Spleen (tissue), 11 donors: ENCODE measurements around the gene CES4A. TPM values are rescaled to one million over a fixed set of nuclear protein-coding genes. Genes with fewer than 3 reads are reported as not detected.
"Not testable (repeated sequence)": the region's sequence is repeated elsewhere in the genome, so short reads cannot be mapped to it uniquely, and the experiment has no call there.

Experiments used
- DNase-seq: peaks from one replicate; pipeline ENCODE4 v3.0.0-alpha.2; 2020
- H3K27ac ChIP-seq, 8 donors: fragments of 200-600 bp; sonication (generic) in 7 of 8; 1 replicate in 4 of 8; 2 replicates in 4 of 8; pipeline versions ENCODE4 v1.5.0 to v1.8.0; 2016 to 2021; ENCODE audit warnings: inconsistent platforms in 4 of 8, mild to moderate bottlenecking in 4 of 8, moderate library complexity in 1 of 8
- H3K27me3 ChIP-seq, 7 donors: fragments of 200-600 bp; sonication (generic) in 6 of 7; replicated peaks in 1 of 7; 1 replicate in 4 of 7; 2 replicates in 3 of 7; pipeline versions ENCODE4 v1.5.0 to v1.8.0; 2016 to 2021; ENCODE audit warnings: inconsistent platforms in 3 of 7, mild to moderate bottlenecking in 1 of 7
- H3K36me3 ChIP-seq, 6 donors: fragments of 200-600 bp; sonication (generic) in 5 of 6; 1 replicate in 4 of 6; 2 replicates in 2 of 6; pipeline versions ENCODE4 v1.5.0 to v1.8.0; 2016 to 2021; ENCODE audit warnings: inconsistent platforms in 2 of 6
- H3K4me1 ChIP-seq, 6 donors: fragments of 200-600 bp; sonication (generic) in 5 of 6; 1 replicate in 3 of 6; 2 replicates in 3 of 6; pipeline versions ENCODE4 v1.5.0 to v1.8.0; 2016 to 2021; ENCODE audit warnings: inconsistent platforms in 3 of 6
- H3K4me3 ChIP-seq, 8 donors: fragments of 200-600 bp; sonication (generic) in 7 of 8; 1 replicate in 4 of 8; 2 replicates in 4 of 8; pipeline versions ENCODE4 v1.5.0 to v1.8.0; 2016 to 2021; ENCODE audit warnings: inconsistent platforms in 4 of 8, mild to moderate bottlenecking in 4 of 8, moderate library complexity in 2 of 8
- H3K9me3 ChIP-seq, 8 donors: fragments of 200-600 bp; sonication (generic) in 7 of 8; 1 replicate in 4 of 8; 2 replicates in 4 of 8; pipeline versions ENCODE4 v1.5.0 to v1.8.0; 2016 to 2021; ENCODE audit warnings: inconsistent platforms in 4 of 8
- CTCF ChIP-seq, 11 experiments: fragments of 200-600 bp in 7 of 11; fragments of 450-650 bp in 4 of 11; sonication (generic) in 4 of 11; IDR thresholded peaks in 8 of 11; conservative IDR thresholded peaks in 3 of 11; 1 replicate in 7 of 11; 2 replicates in 4 of 11; pipeline versions ENCODE4 v1.4.0 to v1.8.0; 2016 to 2021; ENCODE audit warnings: antibody characterized with exemption in 11 of 11, inconsistent platforms in 4 of 11, mild to moderate bottlenecking in 1 of 11
- POLR2A ChIP-seq, 3 donors: fragments of 450-650 bp; IDR thresholded peaks; one replicate each; pipeline ENCODE4 v1.5.1; 2017; ENCODE audit warnings: antibody characterized with exemption in 3 of 3, mild to moderate bottlenecking in 1 of 3
- POLR2AphosphoS5 ChIP-seq, 3 donors: sonication (generic); formaldehyde crosslinking; IDR thresholded peaks; one replicate each; pipeline ENCODE4 v1.5.1; 2017; ENCODE audit warnings: antibody characterized with exemption in 3 of 3
- WGBS, 5 donors: extraction: QIAGEN DNeasy Blood & Tissue Kit in 3 of 5; methylation state at CpG; one replicate each; pipeline versions ENCODE4 v1.1.5 to v1.1.7; 2013 to 2018; 5-methylcytosine and 5-hydroxymethylcytosine counted together
- intact Hi-C: fragments of 100-400 bp; cut with DNase I; formaldehyde crosslinking; loops from one replicate; pipeline ENCODE4 v1.15.0; 2023; ENCODE audit warnings: low total_unique reads
- polyA plus RNA-seq, 3 donors: library from polyadenylated mRNA; stranded (reverse); fragments of 200-250 nt; gene quantifications; one replicate each; pipeline ENCODE4 v1.2.1, GENCODE V29; 2013
- total RNA-seq, 7 donors: library from RNA; depleted of rRNA in 3 of 7; stranded (reverse); fragments of >200 nt in 3 of 7; fragmentation: NEBNext Ultra II Directional in 4 of 7; extraction: Animal tissue kit (Norgen Biotek cat#: 25700) in 4 of 7; gene quantifications; one replicate each; pipeline versions ENCODE4 v1.1.0 to v1.2.1, GENCODE V29; 2016 to 2021
- donor health status: healthy with polysubstance abuse.
- donor health status: DM: no; HTN: no; CAD: no; lungs with moderate emphysema.
- donor health status: DM: no; HTN: no; CAD: no.
- donor health status: Bipolar disorder and iron deficiency.
- donor health status: healthy.
- donor health status: DM: no; HTN: no; CAD: no.
- donor health status: DM: yes; HTN: yes; CAD: no.

CES4A gene
- total and polyA plus RNA-seq, 10 donors = 5.0 to 9.9 (median 6.7) TPM

GRCh38 chr16:67040906-67041305 is 52.5 kb downstream of the CES4A start:
- DNase-seq = no peak
- intact Hi-C loops = no loop called here

GRCh38 chr16:67041520-67041919 is 53.1 kb downstream of the CES4A start:
- WGBS, 5 donors = 93 to 98% (median 98%) methylated on average over 4 of the region's 4 CpGs
- H3K27ac ChIP-seq, H3K27me3 ChIP-seq, H3K9me3 ChIP-seq, DNase-seq, intact Hi-C loops, H3K4me3 ChIP-seq: not testable (repeated sequence)
- H3K36me3 ChIP-seq = peaks cover 0 to 84% (median 16%) of the 10 kb centered on the region in 6 donors
- H3K4me1 ChIP-seq = peaks cover 0 to 37% (median 1%) of the 10 kb centered on the region in 6 donors

More at GRCh38 chr16:67040906-67041305, 52.5 kb downstream of the CES4A start:
- Histone ChIP-seq H3K27ac (no peak overlapping the region), H3K4me1 (peaks cover 0 to 43% (median 6%) of the 10 kb centered on the region in 6 donors), H3K36me3 (peaks cover 0 to 79% (median 14%) of the 10 kb centered on the region in 6 donors), H3K9me3 (no peaks in the 10 kb centered on the region), H3K4me3 (no peak overlapping the region), H3K27me3 (no peaks in the 10 kb centered on the region)
- WGBS, 5 donors = 89 to 98% (median 96%) methylated on average over 2 of the region's 2 CpGs
- TF ChIP-seq POLR2AphosphoS5 (IDR thresholded peaks at IDR 0.05) (no peak), POLR2A (IDR thresholded peaks at IDR 0.05) (no peak), CTCF (IDR thresholded peaks at IDR 0.05 in 8 of 11, conservative IDR thresholded peaks at IDR 0.05 in 3 of 11) (no peak)

- 92 to 100% (median 96%) methylated on average over 1 of the region's 1 CpG for WGBS, 5 donors
- H3K9me3 ChIP-seq = no peaks in the 10 kb centered on the region
- no peaks in the 10 kb centered on the region for H3K27me3 ChIP-seq
- no peak overlapping the region for H3K4me3 ChIP-seq
- peaks cover 0 to 21% (median 0%) of the 10 kb centered on the region in 6 donors for H3K4me1 ChIP-seq
- TF ChIP-seq POLR2AphosphoS5 (IDR thresholded peaks at IDR 0.05) = no peak
- no peak overlapping the region for H3K27ac ChIP-seq
- no peak for DNase-seq
- intact Hi-C loops = no loop called here
- peaks cover 0 to 80% (median 14%) of the 10 kb centered on the region in 6 donors for H3K36me3 ChIP-seq
These were observed 55.0 kb downstream of the CES4A start for GRCh38 chr16:67043420-67043819.

- WGBS, 5 donors = 93 to 100% (median 99%) methylated on average over 2 of the region's 2 CpGs
- Histone ChIP-seq H3K4me1 (peaks cover 4 to 37% (median 16%) of the 10 kb centered on the region in 6 donors), H3K9me3 (no peaks in the 10 kb centered on the region), H3K27ac (no peak overlapping the region), H3K4me3 (no peak overlapping the region), H3K36me3 (peaks cover 0 to 37% (median 7%) of the 10 kb centered on the region in 6 donors), H3K27me3 (no peaks in the 10 kb centered on the region)
- TF ChIP-seq CTCF (IDR thresholded peaks at IDR 0.05 in 8 of 11, conservative IDR thresholded peaks at IDR 0.05 in 3 of 11) = no peak
- no peak for TF ChIP-seq POLR2AphosphoS5 (IDR thresholded peaks at IDR 0.05)
- TF ChIP-seq POLR2A (IDR thresholded peaks at IDR 0.05) = no peak
- no peak for DNase-seq
- intact Hi-C loops = no loop called here
These were observed 62.4 kb downstream of the CES4A start for GRCh38 chr16:67050796-67051195.

GRCh38 chr16:67052399-67052798 is 64.0 kb downstream of the CES4A start:
- H3K36me3 ChIP-seq = peaks cover 0 to 22% (median 0%) of the 10 kb centered on the region in 6 donors
- TF ChIP-seq POLR2A (IDR thresholded peaks at IDR 0.05) (no peak), POLR2AphosphoS5 (IDR thresholded peaks at IDR 0.05) (no peak), CTCF (IDR thresholded peaks at IDR 0.05 in 8 of 11, conservative IDR thresholded peaks at IDR 0.05 in 3 of 11) (no peak)
- H3K27me3 ChIP-seq = no peaks in the 10 kb centered on the region
- no peaks in the 10 kb centered on the region for H3K9me3 ChIP-seq
- H3K27ac ChIP-seq = peak overlapping the region in 2 of 8 donors; percentile 13 to 52
- no peak for DNase-seq
- intact Hi-C loops = no loop called here
- WGBS, 5 donors = 65 to 92% (median 75%) methylated on average over 1 of the region's 1 CpG
- H3K4me1 ChIP-seq = peaks cover 4 to 42% (median 18%) of the 10 kb centered on the region in 6 donors
- no peak overlapping the region for H3K4me3 ChIP-seq
